NCI-H2107 (cell line): Measurements from ENCODE around the gene VCX.
"Not testable (repeated sequence)": the region's sequence is repeated elsewhere in the genome, so short reads cannot be mapped to it uniquely, and the experiment has no call there.

Experiments
- DNase-seq: peaks from one replicate; lab custom pipeline; 2025; lab: John Stamatoyannopoulos, UW

VCX gene

DNA sequence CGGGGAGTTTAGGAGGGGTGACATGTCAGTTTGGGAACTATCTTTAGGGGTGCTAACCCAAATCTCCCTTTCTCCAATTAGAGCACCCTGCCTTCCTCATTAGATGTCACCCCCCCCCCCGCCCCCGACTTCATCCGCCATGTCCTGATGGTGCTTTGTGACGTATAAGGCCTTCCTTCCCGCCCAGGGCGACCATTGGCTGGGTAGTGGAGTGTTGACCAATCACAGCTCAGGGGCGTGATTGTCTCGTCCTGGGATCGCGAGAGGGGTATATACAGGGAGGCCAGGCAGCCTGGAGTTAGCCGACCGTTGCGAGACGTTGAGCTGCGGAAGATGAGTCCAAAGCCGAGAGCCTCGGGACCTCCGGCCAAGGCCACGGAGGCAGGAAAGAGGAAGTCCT lies at the start of gene VCX:
VCX (plus strand) TSS at position 301 of the 400 bp plus-strand sequence; CDS start at position 334, 33 bp downstream.
- not testable (repeated sequence) for DNase-seq

- no peak for DNase-seq
These were observed 44.6 kb upstream of the VCX start for GRCh38 chrX:7798327-7798726.

DNA sequence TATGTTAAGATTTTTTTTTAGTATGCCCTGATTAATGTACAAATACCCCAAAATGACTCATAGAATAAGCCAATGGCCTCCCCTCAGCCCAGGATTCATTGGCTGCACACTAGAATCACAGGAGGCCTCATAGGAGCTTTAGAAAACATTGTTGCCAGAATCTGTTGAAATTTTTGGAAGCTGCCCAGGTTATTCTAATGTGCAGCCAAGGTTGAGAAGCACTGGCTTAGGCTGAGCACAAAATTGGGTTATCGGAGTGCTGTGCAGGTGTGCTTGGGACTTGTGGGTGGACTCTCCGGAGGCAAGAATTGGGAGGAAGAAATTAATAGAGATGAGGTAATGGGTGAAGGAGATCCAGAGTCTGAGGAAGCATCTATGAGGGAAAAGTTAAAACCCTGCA lies 41.3 kb upstream of the VCX start:
- DNase-seq, result no peak

DNA sequence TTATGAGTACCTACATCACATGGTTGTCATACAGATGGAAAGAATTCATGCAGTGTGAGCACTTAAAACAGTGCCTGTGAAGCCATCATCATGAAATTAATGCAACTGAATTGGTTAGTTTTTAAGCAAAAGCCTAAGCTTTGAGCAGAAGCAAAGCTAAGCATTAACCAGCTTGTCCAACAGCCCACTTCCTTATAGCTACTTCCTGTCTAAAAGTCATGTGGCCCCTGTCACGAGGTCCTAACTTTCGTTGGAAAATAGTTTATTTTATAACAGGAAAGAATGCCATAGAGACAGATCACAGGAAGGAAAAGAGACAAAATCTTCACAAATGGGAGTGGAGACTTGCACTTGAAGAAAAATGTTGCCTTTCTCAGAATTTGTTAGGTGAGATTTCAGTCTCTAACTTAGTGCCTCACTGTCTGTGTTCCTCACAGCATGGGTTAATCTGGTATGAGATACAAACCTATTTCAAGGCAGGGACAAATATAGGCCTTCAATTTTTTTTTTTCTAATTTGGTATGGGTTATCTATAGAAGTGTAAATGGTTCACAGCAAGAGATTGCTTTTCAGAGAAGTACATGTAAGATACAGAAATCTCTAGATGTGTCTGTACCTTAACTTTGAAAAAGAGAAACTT lies 27.7 kb upstream of the VCX start:
- DNase-seq, result no peak

DNA sequence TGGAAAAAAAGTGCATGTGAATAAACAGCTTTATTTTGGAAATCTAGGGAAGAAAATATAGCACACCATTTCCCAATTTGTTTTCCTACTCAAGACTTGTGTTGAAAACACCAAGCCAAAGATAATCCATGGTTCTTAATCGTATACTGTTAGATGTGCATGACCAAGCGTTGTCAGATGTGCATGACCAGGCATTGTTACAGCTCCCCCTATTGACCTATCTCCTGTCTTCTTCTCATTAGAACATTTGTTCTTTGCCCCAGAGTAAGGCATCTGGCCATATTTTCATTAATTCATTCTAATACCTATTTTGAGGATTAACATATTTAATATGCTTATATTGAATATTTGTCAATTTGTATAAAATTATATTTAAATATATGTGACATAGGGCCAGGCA lies 14.4 kb upstream of the VCX start:
- no peak for DNase-seq

DNA sequence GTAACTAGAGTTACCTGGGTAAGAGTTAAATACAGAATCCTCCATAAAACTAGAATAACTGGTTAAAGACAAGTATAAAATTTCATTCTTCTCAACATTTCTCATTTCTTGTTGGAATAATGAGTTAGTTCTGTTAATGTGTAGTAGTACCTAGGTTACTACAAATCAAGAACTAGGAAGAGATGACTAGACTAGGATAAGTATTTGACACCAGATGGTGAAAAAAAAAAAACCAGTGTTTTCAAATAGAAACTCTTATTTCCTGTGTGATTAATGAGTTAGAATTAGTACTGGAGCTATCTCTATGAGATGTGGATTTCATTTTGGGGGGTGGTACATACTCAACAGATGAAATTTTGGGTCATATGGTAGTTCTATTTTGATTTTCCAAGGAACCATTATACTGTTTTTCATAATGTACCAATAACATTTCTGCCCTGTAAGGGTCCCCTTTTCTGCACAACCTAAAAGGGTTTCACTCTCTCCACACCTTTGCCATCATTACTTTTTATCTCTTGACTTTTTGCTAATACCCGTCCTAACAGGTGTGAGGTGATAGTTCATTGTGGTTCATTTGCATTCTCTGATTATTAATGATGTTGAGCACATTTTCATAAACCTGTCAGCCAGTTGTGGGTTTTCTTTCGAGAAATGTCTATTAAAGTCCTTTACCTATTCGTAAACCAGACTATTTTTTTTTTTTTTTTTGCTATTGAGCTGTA lies 1.7 kb upstream of the VCX start:
- no peak for DNase-seq

DNA sequence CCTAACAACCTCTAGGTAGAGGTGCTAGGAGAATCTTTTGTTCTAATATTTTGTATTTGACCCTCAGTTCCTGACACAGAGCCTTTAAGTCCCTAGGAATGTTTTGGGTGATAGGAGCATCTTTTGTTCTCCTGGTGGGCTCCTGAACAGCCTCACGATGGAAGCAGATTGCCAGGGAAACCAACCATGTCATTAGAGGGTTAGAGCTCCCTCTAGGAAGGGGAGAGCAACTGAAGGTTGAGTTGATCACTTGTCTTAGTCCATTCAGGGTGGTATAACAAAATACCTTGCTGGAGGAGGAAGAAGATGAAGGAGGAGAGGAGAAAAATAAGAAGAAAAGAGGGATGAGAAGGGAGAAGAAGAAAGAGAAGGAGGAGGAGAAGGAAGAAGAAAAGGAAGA lies 9.2 kb downstream of the VCX start:
- DNase-seq, result no peak

DNA sequence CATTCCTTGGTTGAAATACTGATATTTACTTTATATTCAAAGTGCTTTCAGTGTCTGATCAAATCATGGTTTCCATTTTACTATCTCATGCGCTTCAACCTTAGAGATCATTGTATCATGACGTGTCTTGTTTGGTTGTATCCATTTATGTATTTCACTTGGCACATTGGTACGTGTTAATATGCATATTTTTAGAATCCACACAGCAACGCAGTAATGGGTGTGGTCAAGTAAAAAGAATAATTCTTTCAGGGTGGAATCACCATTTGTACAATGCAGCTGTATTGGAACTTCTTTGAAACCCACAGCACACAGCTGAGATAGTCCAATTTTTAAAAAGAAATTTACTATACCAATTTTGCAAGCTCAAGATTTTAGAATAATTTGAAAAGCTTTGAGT lies 29.1 kb downstream of the VCX start:
- no peak for DNase-seq

- DNase-seq, result no peak
These were observed 34.0 kb downstream of the VCX start for GRCh38 chrX:7876957-7877356.

- no peak for DNase-seq
These were observed 46.2 kb downstream of the VCX start for GRCh38 chrX:7889135-7889534.

DNA sequence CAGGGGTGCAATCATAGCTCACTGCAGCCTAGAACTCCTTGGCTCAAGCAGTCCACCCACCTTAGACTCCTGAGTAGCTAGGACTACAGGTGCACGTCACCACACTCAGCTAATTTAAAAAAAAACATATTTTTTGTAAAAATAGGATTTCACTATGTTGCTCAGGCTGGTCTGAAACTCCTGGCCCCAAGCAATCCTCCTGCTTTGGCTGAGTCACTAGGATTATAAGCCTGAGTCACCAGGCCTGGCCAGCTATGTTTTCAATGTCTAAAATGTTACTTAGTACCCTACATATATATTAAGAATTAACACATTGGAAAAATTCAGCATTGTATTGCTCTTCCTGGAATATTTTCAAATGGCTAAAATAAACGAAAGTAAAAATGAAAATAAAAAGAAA lies 46.7 kb downstream of the VCX start:
- DNase-seq, result no peak

DNA sequence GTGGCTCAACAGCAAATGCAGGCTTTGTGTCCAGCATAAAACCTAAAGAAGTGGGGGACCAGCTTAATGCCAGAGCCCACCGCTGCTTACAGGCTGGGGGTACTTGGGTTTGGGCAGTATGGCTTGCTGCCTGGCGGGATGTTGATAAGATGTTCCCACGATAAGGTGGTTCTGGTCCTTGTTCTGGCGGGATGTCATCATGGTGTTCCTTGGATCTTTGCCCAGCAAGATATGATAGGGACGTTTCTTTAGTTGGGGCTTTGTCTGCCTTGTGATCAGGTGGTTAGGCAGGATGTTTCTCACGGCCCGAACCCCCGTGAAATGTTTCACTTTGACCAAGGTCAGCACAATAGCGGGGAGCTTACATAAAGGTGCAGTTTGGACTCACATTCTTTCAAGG lies 49.0 kb downstream of the VCX start:
- DNase-seq, result no peak
